Ovary (tissue), 9 donors: Measurements from ENCODE around the gene SCN4A. TPM values are rescaled to one million over a fixed set of nuclear protein-coding genes. Genes with fewer than 3 reads are reported as not detected.
"Not testable (repeated sequence)": the region's sequence is repeated elsewhere in the genome, so short reads cannot be mapped to it uniquely, and the experiment has no call there.

ENCODE experiments used
- DNase-seq, 5 donors: peaks; one replicate each; pipeline ENCODE4 v3.0.0-alpha.2; 2019 to 2020
- H3K27ac ChIP-seq, 2 donors: fragments of 200-600 bp; one replicate each; pipeline versions ENCODE4 v1.5.1 to v1.8.0; 2019 to 2022
- H3K27me3 ChIP-seq: fragments of 200-600 bp; one replicate; pipeline ENCODE4 v1.8.0; 2022
- H3K36me3 ChIP-seq: fragments of 200-600 bp; sonication (generic); one replicate; pipeline ENCODE4 v1.5.1; 2019
- H3K4me1 ChIP-seq: one replicate; pipeline ENCODE4 v1.8.1; 2013; ENCODE audit warnings: mild to moderate bottlenecking, moderate library complexity; ENCODE audit not compliant: insufficient read depth
- H3K4me3 ChIP-seq: fragments of 200-600 bp; sonication (generic); one replicate; pipeline ENCODE4 v1.5.1; 2017
- H3K9me3 ChIP-seq, 2 donors: fragments of 200-600 bp in 1 of 2; sonication (generic) in 1 of 2; one replicate each; pipeline versions ENCODE4 v1.5.1 to v1.8.1; 2013 to 2019; ENCODE audit warnings: mild to moderate bottlenecking in 1 of 2, moderate library complexity in 1 of 2
- CTCF ChIP-seq, 3 donors: fragments of 450-650 bp in 2 of 3; fragments of 200-600 bp in 1 of 3; IDR thresholded peaks; one replicate each; pipeline versions ENCODE4 v1.5.1 to v1.8.0; 2016 to 2022; ENCODE audit warnings: antibody characterized with exemption in 3 of 3, mild to moderate bottlenecking in 1 of 3
- EP300 ChIP-seq: sonication (generic); formaldehyde crosslinking; IDR thresholded peaks from one replicate; pipeline ENCODE4 v1.6.1; 2017; ENCODE audit warnings: antibody characterized with exemption
- POLR2A ChIP-seq: fragments of 450-650 bp; IDR thresholded peaks from one replicate; pipeline ENCODE4 v1.6.1; 2017; ENCODE audit warnings: antibody characterized with exemption, mild to moderate bottlenecking, moderate library complexity
- WGBS, 3 donors: extraction: QIAGEN DNeasy Blood & Tissue Kit in 1 of 3; methylation state at CpG; one replicate each; pipeline versions ENCODE4 v1.1.5 to v1.1.7; 2013 to 2017; 5-methylcytosine and 5-hydroxymethylcytosine counted together
- intact Hi-C, 4 donors: fragments of 100-400 bp; cut with DNase I; formaldehyde crosslinking; loops; one replicate each; pipeline versions ENCODE4 v1.11.0 to v1.15.1; 2022 to 2023
- polyA plus RNA-seq, 2 donors: library from polyadenylated mRNA; stranded (reverse); fragments of 200-250 nt in 1 of 2; fragments of 350-450 nt in 1 of 2; fragmentation: Illumina TruSeq in 1 of 2; extraction: RNeasy Lipid Tissue Mini Kit (QIAGEN cat#74804) in 1 of 2; gene quantifications; one replicate each; pipeline ENCODE4 v1.2.3, GENCODE V29; 2013 to 2014
- total RNA-seq, 7 donors: library from RNA; depleted of rRNA in 2 of 7; stranded (reverse); fragments of >200 nt in 2 of 7; fragmentation: NEBNext Ultra II Directional in 3 of 7; extraction: Animal tissue kit (Norgen Biotek cat#: 25700) in 3 of 7; gene quantifications; one replicate each; pipeline versions ENCODE4 v1.1.0 to v1.2.4, GENCODE V29; 2016 to 2023
- donor health status: DM: no; HTN: no; CAD: no; lungs with moderate emphysema.
- donor health status: DM: no; HTN: no; CAD: no.
- donor health status: Bipolar disorder and iron deficiency.
- donor health status: DM: yes; HTN: yes; CAD: no.
- donor health status: DM: no; HTN: no; CAD: no.
- donor health status: DM: yes; HTN: yes; CAD: no.

SCN4A gene
- total and polyA plus RNA-seq, 9 donors, result 0.27 to 2.5 (median 0.62) TPM; not detected in 1

GRCh38 chr17:63926164-63926563, 46.6 kb downstream of the SCN4A start:
- TF ChIP-seq CTCF (IDR thresholded peaks at IDR 0.05), result no peak
- TF ChIP-seq EP300, result no peak
- no peak for TF ChIP-seq POLR2A
- no peak for DNase-seq
- Histone ChIP-seq H3K4me3 (no peak overlapping the region), H3K4me1 (no peaks in the 10 kb centered on the region), H3K36me3 (no peaks in the 10 kb centered on the region), H3K9me3 (no peaks in the 10 kb centered on the region), H3K27me3 (no peaks in the 10 kb centered on the region), H3K27ac (no peak overlapping the region)
- intact Hi-C loops, result loop anchor here in 1 of 4 donors (10.0 kb wide), 1 partner anchor 99 kb away; the partner anchor contains the start of gene ICAM2
- WGBS, 3 donors, result 96 to 100% (median 97%) methylated on average over 2 of the region's 2 CpGs

DNA sequence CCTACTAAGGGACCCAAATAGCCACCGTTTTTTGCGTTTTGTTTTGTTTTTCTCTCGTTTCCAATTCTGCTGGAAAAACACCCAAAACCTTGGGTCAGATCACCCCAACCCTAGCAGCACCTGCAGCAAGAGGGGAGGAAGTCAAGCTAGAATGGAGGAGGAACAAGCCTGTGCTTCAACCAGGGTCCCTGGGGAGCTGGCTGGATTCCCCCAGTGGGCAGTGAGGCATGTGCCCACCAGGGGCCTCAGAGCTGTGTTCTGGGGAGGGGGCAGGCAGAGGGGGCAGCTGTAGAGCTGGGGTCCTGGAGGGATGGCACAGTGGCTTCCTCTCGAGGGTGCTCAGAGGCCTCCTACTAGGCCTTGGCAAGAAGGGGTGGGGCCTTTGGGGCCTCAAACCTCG, 47.1 kb downstream of the SCN4A start:
- WGBS, 3 donors, result 64 to 72% (median 68%) methylated on average over 5 of the region's 5 CpGs
- intact Hi-C loops, result loop anchor here in 1 of 4 donors (10.0 kb wide), 1 partner anchor 99 kb away; the partner anchor contains the start of gene ICAM2
- no peak overlapping the region for H3K4me3 ChIP-seq
- no peak overlapping the region for H3K27ac ChIP-seq
- H3K36me3 ChIP-seq, result no peaks in the 10 kb centered on the region
- H3K4me1 ChIP-seq, result no peaks in the 10 kb centered on the region
- no peaks in the 10 kb centered on the region for H3K27me3 ChIP-seq
- no peaks in the 10 kb centered on the region for H3K9me3 ChIP-seq
- TF ChIP-seq POLR2A, result no peak
- no peak for TF ChIP-seq CTCF (IDR thresholded peaks at IDR 0.05)
- TF ChIP-seq EP300, result no peak
- DNase-seq, result no peak

- not testable (repeated sequence) for H3K9me3 ChIP-seq, H3K27me3 ChIP-seq, H3K36me3 ChIP-seq, H3K4me1 ChIP-seq, DNase-seq, H3K27ac ChIP-seq, H3K4me3 ChIP-seq
- intact Hi-C loops, result loop anchor here in 1 of 4 donors (10.0 kb wide), 1 partner anchor 102 kb away; the partner anchor contains the start of gene ICAM2
- 78 to 87% (median 78%) methylated on average over 9 of the region's 9 CpGs for WGBS, 3 donors
Measured at GRCh38 chr17:63922402-63922801, 50.3 kb downstream of the SCN4A start.

DNA sequence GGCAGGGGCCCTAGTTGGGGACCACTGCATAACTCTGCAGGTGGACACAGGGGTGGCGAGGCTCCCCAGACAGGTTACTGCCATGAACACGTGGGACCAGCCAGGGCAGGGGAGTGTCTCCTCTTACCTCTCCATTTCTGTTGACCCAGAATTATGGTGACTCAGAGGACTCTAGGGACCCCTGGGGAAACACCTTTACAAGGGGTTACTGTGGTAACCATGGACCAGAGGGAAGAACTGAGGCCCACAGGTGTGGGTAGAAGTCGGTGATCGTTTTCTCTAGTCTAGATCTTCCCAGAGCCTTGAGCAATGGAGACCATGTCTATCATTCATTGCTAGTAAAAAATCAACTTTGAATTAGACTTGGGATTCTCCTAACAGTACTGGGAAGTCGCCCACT, 51.9 kb downstream of the SCN4A start:
- H3K27me3 ChIP-seq, H3K4me3 ChIP-seq, DNase-seq, H3K9me3 ChIP-seq, H3K4me1 ChIP-seq, H3K27ac ChIP-seq, H3K36me3 ChIP-seq: not testable (repeated sequence)
- WGBS, 3 donors, result 88 to 95% (median 93%) methylated on average over 5 of the region's 5 CpGs
- intact Hi-C loops, result loop anchor here in 1 of 4 donors (10.0 kb wide), 1 partner anchor 104 kb away; the partner anchor contains the start of gene ICAM2

- 68 to 73% (median 68%) methylated on average over 6 of the region's 6 CpGs for WGBS, 3 donors
- DNase-seq, H3K4me1 ChIP-seq, H3K9me3 ChIP-seq, H3K4me3 ChIP-seq, H3K36me3 ChIP-seq, H3K27me3 ChIP-seq, H3K27ac ChIP-seq: not testable (repeated sequence)
- intact Hi-C loops, result loop anchor here in 1 of 4 donors (10.0 kb wide), 1 partner anchor 105 kb away; the partner anchor contains the start of gene ICAM2
Measured at GRCh38 chr17:63920050-63920449, 52.7 kb downstream of the SCN4A start.

- Histone ChIP-seq H3K27me3 (no peaks in the 10 kb centered on the region), H3K4me3 (no peak overlapping the region), H3K4me1 (peaks cover 2% of the 10 kb centered on the region), H3K9me3 (no peaks in the 10 kb centered on the region), H3K27ac (no peak overlapping the region), H3K36me3 (no peaks in the 10 kb centered on the region)
- DNase-seq, result peak; percentile 51 to 65 (median 63)
- TF ChIP-seq CTCF (IDR thresholded peaks at IDR 0.05) (peak; percentile 67 to 87 (median 81)), EP300 (no peak)
- intact Hi-C loops, result loop anchor here in 3 of 4 donors (5.0 to 10.0 kb wide), 4 partner anchors 105 to 365 kb away; partner anchors contain the start of genes ERN1 (in 2 of the 3) and ICAM2 (in 1 of the 3)
- 37 to 41% (median 39%) methylated on average over 8 of the region's 8 CpGs for WGBS, 3 donors
Measured at GRCh38 chr17:63919311-63919723, 53.4 kb downstream of the SCN4A start.

GRCh38 chr17:63918789-63919305, 53.9 kb downstream of the SCN4A start, which contains the start of gene GH1:
GH1 (minus strand) TSS chr17:63918839; CDS start chr17:63918776, 63 bp downstream.
- H3K9me3 ChIP-seq, H3K36me3 ChIP-seq, H3K4me3 ChIP-seq, H3K27me3 ChIP-seq, DNase-seq, H3K27ac ChIP-seq, H3K4me1 ChIP-seq: not testable (repeated sequence)
- WGBS, 3 donors, result 41 to 49% (median 43%) methylated on average over 10 of the region's 10 CpGs
- intact Hi-C loops, result loop anchor here in 3 of 4 donors (5.0 to 10.0 kb wide), 4 partner anchors 106 to 366 kb away; partner anchors contain the start of genes ERN1 (in 2 of the 3) and ICAM2 (in 1 of the 3)
